KMS-11 (cell line): ENCODE data around the gene GPR160.

ENCODE experiments used
- H2AFZ ChIP-seq: fragments of 200-600 bp; sonication (generic); 2 replicates; pipeline ENCODE4 v1.6.1; 2016; ENCODE audit warnings: antibody characterized with exemption, mixed run types, low read depth
- H3K27ac ChIP-seq: fragments of 200-600 bp; sonication (generic); 2 replicates; pipeline ENCODE4 v1.6.1; 2016; ENCODE audit warnings: mild to moderate bottlenecking, mixed run types
- H3K27me3 ChIP-seq: fragments of 200-600 bp; sonication (generic); 2 replicates; pipeline ENCODE4 v1.6.1; 2017; ENCODE audit warnings: mild to moderate bottlenecking, low read depth, mixed run types, moderate library complexity; ENCODE audit not compliant: insufficient read depth
- H3K36me3 ChIP-seq: fragments of 200-600 bp; sonication (generic); 2 replicates; pipeline ENCODE4 v1.6.1; 2017; ENCODE audit warnings: mild to moderate bottlenecking, mixed run types; ENCODE audit not compliant: insufficient read depth
- H3K4me1 ChIP-seq: fragments of 200-600 bp; sonication (generic); 2 replicates; pipeline ENCODE4 v1.6.1; 2016; ENCODE audit warnings: mild to moderate bottlenecking, low read depth, mixed run types; ENCODE audit not compliant: poor library complexity, severe bottlenecking
- H3K4me2 ChIP-seq: fragments of 200-600 bp; sonication (generic); 2 replicates; pipeline ENCODE4 v1.7.0; 2016; ENCODE audit warnings: mild to moderate bottlenecking, mixed run types
- H3K4me3 ChIP-seq: fragments of 200-600 bp; sonication (generic); IDR thresholded peaks from 2 replicates; pipeline ENCODE4 v1.6.1; 2017; ENCODE audit warnings: low read depth, low read length, mixed read lengths; ENCODE audit not compliant: insufficient read depth
- H3K79me2 ChIP-seq: fragments of 200-600 bp; sonication (generic); 2 replicates; pipeline ENCODE4 v1.6.1; 2016; ENCODE audit warnings: low read depth, mixed run types; ENCODE audit not compliant: insufficient read depth
- H3K9ac ChIP-seq: fragments of 200-600 bp; sonication (generic); 2 replicates; pipeline ENCODE4 v1.6.1; 2016; ENCODE audit warnings: mild to moderate bottlenecking, mixed run types
- H4K20me1 ChIP-seq: fragments of 200-600 bp; sonication (generic); 2 replicates; pipeline ENCODE4 v1.6.1; 2016; ENCODE audit warnings: mild to moderate bottlenecking, mixed run types; ENCODE audit not compliant: insufficient read depth
- CTCF ChIP-seq: fragments of 200-600 bp; sonication (generic); conservative IDR thresholded peaks from 2 replicates; pipeline ENCODE4 v1.6.1; 2017; ENCODE audit warnings: low read depth, mild to moderate bottlenecking, antibody characterized with exemption, low read length, moderate library complexity, mixed read lengths

Gene GPR160, protein sequence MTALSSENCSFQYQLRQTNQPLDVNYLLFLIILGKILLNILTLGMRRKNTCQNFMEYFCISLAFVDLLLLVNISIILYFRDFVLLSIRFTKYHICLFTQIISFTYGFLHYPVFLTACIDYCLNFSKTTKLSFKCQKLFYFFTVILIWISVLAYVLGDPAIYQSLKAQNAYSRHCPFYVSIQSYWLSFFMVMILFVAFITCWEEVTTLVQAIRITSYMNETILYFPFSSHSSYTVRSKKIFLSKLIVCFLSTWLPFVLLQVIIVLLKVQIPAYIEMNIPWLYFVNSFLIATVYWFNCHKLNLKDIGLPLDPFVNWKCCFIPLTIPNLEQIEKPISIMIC

DNA sequence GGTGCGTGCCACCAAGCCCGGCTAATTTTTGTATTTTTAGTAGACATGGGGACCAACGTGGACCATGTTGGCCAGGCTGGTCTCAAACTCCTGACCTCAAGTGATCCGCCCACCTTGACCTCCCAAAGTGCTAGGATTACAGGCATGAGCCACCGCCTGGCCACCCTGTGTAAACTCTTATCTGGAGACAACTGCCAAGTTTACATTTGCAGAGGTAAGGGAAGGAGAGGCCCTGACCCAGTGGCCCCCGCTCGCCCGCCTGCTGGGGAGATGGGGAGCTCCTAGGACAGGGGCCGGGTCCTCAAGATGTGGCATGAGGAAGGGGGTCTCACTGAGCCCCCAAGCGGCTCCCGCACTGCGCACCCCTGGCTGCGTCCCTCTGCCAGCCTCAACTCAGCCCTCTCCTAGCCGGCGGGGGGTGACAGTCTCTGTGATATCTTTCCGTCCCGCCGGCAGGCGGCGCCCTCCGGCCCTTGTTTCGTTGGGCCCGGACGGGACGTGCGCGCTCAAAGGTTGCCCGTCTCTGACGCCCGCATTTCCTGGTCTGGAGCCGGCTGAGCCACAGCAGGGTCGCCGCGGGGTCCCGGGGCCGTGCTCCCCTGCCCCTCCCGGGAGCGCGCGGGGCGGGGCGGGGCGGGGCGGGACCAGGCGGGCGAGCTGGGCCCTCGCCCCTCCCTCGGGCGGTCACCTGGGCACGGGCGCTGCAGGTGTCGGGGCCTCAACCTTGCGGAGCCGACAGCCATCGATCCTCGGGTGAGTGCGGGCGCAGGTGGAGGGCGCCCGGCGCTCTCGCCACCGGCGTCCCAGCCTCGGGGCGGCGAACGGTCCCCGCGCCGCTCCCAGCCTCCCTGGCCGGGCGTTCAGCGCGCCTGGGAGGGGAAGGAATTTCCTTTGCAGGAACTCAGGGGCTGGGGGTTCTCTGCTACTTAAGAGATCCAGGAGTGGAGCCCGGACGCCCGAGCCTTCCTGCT lies at the start of gene GPR160:
Gene GPR160, plus strand, starts transcription at position 533 of the 971 bp plus-strand sequence. CDS start 45,978 bp downstream, outside the sequence.
- Histone ChIP-seq H4K20me1 (no peaks in the 10 kb centered on the region), H3K36me3 (no peaks in the 10 kb centered on the region), H2AFZ (peak within 1 kb of the TSS; percentile 71), H3K4me2 (peak within 1 kb of the TSS; percentile 72), H3K27me3 (no peaks in the 10 kb centered on the region), H3K9ac (peak within 1 kb of the TSS; percentile 62; the same call in 1 of the 2 replicates), H3K4me1 (peaks cover 4% of the 10 kb centered on the region), H3K27ac (no peak within 1 kb of the TSS; the same call in 1 of the 2 replicates), H3K4me3 (peak within 1 kb of the TSS; percentile 78), H3K79me2 (no peaks in the 10 kb centered on the region)
- TF ChIP-seq CTCF = peak; percentile 84

DNA sequence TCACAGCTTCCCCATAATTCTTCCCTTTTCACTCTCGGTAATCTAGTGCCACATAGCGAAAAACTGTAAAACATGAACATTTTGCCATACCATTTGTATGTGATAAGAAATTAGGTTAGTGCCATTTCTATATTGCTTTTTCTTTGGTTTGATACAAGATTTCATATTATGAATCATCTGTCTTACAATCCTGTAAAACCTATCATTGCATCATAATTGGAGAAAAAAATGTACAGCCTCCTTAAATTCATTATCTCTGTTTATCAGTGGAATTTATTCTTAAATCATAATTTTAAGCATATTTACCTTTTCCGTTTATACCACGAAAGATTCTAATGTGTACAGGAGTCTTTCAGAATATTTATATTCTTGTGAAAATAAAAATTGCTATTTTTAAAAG lies 47.4 kb upstream of the GPR160 start:
- no peak overlapping the region for H3K9ac ChIP-seq
- H3K27ac ChIP-seq = no peak overlapping the region
- no peaks in the 10 kb centered on the region for H3K27me3 ChIP-seq
- TF ChIP-seq CTCF = no peak
- H3K36me3 ChIP-seq = no peaks in the 10 kb centered on the region; the same call in 1 of the 2 replicates
- H3K79me2 ChIP-seq = no peaks in the 10 kb centered on the region
- no peaks in the 10 kb centered on the region for H4K20me1 ChIP-seq
- H3K4me2 ChIP-seq = no peak overlapping the region
- H2AFZ ChIP-seq = no peak overlapping the region
- H3K4me3 ChIP-seq = no peak overlapping the region
- H3K4me1 ChIP-seq = no peaks in the 10 kb centered on the region

DNA sequence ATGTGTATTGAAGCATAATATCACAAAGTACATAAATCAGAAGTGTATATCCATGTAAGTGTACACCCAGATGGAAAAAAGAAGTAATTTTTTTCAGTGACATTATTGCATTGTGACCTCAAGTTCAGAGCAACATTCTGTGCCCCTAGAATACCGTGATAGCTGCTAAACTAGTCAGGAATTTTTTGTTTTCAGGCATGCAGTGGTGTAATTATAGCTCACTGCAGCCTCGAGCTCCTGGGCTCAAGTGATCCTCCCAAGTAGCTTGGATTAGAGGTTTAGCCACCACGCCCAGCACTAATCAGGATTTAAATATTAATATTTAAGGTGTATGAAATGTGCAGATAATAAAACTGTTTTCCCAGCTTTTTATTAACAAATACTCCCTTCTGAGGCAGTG lies 45.6 kb upstream of the GPR160 start:
- H3K4me3 ChIP-seq = no peak overlapping the region
- H3K4me1 ChIP-seq = no peaks in the 10 kb centered on the region
- no peaks in the 10 kb centered on the region; the same call in 1 of the 2 replicates for H3K36me3 ChIP-seq
- no peak overlapping the region for H3K4me2 ChIP-seq
- H3K79me2 ChIP-seq = no peaks in the 10 kb centered on the region
- no peak overlapping the region for H3K27ac ChIP-seq
- no peak overlapping the region for H2AFZ ChIP-seq
- H3K27me3 ChIP-seq = no peaks in the 10 kb centered on the region
- H3K9ac ChIP-seq = no peak overlapping the region
- no peak for TF ChIP-seq CTCF
- H4K20me1 ChIP-seq = no peaks in the 10 kb centered on the region

- Histone ChIP-seq H3K4me3 (no peak overlapping the region), H2AFZ (no peak overlapping the region), H3K4me2 (no peak overlapping the region), H3K36me3 (no peaks in the 10 kb centered on the region; the same call in 1 of the 2 replicates), H3K27ac (no peak overlapping the region), H3K9ac (no peak overlapping the region), H4K20me1 (no peaks in the 10 kb centered on the region), H3K79me2 (no peaks in the 10 kb centered on the region), H3K4me1 (peaks cover 3% of the 10 kb centered on the region), H3K27me3 (no peaks in the 10 kb centered on the region)
- TF ChIP-seq CTCF = no peak
Measured at GRCh38 chr3:169992781-169993180, 45.0 kb upstream of the GPR160 start.
